ENCODE results near the gene NUTF2. TPM values are rescaled to one million over a fixed set of nuclear protein-coding genes. Genes with fewer than 3 reads are reported as not detected.
A peak's percentile ranks its signal among the peaks of the same experiment; 100 is the strongest.

NUTF2 gene
- total and polyA plus RNA-seq, 7 experiments from 2014 or later, result 34.7 to 125 (median 41.3) TPM

GRCh38 chr16:67804853-67805542, 41.7 kb upstream of the NUTF2 start:
- H3K36me3 ChIP-seq (ENCODE audit: control insufficient read depth in 2 of 3, insufficient read depth in 3 of 3, low read length in 3 of 3), result peaks cover 0 to 15% (median 0%) of the 10 kb centered on the region in 3 experiments
- no peak for ATAC-seq
- Mint-ChIP-seq H3K4me1 (peaks cover 28 to 65% (median 58%) of the 10 kb centered on the region in 7 donors), H3K36me3 (peaks cover 0 to 40% (median 6%) of the 10 kb centered on the region in 5 donors), H3K4me3 (peak overlapping the region; percentile 75 to 97 (median 94)), H3K27me3 (no peaks in the 10 kb centered on the region), H3K9me3 (no peaks in the 10 kb centered on the region), H3K27ac (peak overlapping the region; percentile 21 to 96 (median 81))
- H3K27ac ChIP-seq (ENCODE audit: low read depth, low read length), result peak overlapping the region; percentile 89
- H3K4me3 ChIP-seq (ENCODE audit: low read length), result peak overlapping the region; percentile 88
- no peak for DNase-seq
- POLR2A ChIA-PET, result no interaction called here
- H3K9me3 ChIP-seq (ENCODE audit: control insufficient read depth in 2 of 3, low read length in 3 of 3), result no peaks in the 10 kb centered on the region
- peaks cover 37 to 50% of the 10 kb centered on the region in 2 donors for H3K4me1 ChIP-seq (ENCODE audit: control insufficient read depth in 2 of 2, insufficient read depth in 2 of 2, low read length in 2 of 2)
- CTCF ChIA-PET, result interaction anchor here (1.6 kb wide), 1 partner anchor 12 kb away, joined by 4 read pairs; no protein-coding TSS in a partner anchor
- intact Hi-C loops (cut with micrococcal nuclease), result loop anchor here (5.0 to 10.0 kb wide), 3 partner anchors 268 to 1582 kb away; partner anchors contain the start of genes SMPD3 (in 2 of the 2) and TERF2 (in 1 of the 2)
- H3K27me3 ChIP-seq (ENCODE audit: control insufficient read depth in 2 of 2, insufficient read depth in 2 of 2, low read length in 2 of 2), result no peaks in the 10 kb centered on the region

GRCh38 chr16:67805718-67806427, 40.9 kb upstream of the NUTF2 start:
- Mint-ChIP-seq H3K27me3 (no peaks in the 10 kb centered on the region), H3K4me3 (peak overlapping the region; percentile 75 to 97 (median 94)), H3K36me3 (peaks cover 0 to 40% (median 6%) of the 10 kb centered on the region in 5 donors), H3K9me3 (no peaks in the 10 kb centered on the region), H3K27ac (peak overlapping the region; percentile 65 to 97 (median 86)), H3K4me1 (peaks cover 20 to 56% (median 49%) of the 10 kb centered on the region in 7 donors)
- no peaks in the 10 kb centered on the region for H3K27me3 ChIP-seq (ENCODE audit: control insufficient read depth in 2 of 2, insufficient read depth in 2 of 2, low read length in 2 of 2)
- peak overlapping the region; percentile 89 for H3K27ac ChIP-seq (ENCODE audit: low read depth, low read length)
- no peak for ATAC-seq
- no peak for DNase-seq
- peak overlapping the region; percentile 88 for H3K4me3 ChIP-seq (ENCODE audit: low read length)
- peaks cover 36 to 50% of the 10 kb centered on the region in 2 donors for H3K4me1 ChIP-seq (ENCODE audit: control insufficient read depth in 2 of 2, insufficient read depth in 2 of 2, low read length in 2 of 2)
- H3K9me3 ChIP-seq (ENCODE audit: control insufficient read depth in 2 of 3, low read length in 3 of 3), result no peaks in the 10 kb centered on the region
- intact Hi-C loops (cut with micrococcal nuclease), result loop anchor here (1.0 to 10.0 kb wide), 23 partner anchors 10 to 1581 kb away; partner anchors contain the start of genes ACD (in 2 of the 2), ATP6V0D1 (in 2 of the 2), CTCF (in 2 of the 2) and GFOD2 (in 2 of the 2)
- ChIA-PET POLR2A (interaction anchor here (0.7 to 1.9 kb wide), 20 partner anchors 10 to 322 kb away, joined by 3 to 15 read pairs (median 5); partner anchors contain the start of genes DPEP2, GFOD2, NUTF2 and PSKH1), CTCF (interaction anchor here (1.3 to 1.9 kb wide), 3 partner anchors 9 to 258 kb away, joined by 4 to 13 read pairs (median 6); no protein-coding TSS in a partner anchor)
- H3K36me3 ChIP-seq (ENCODE audit: control insufficient read depth in 2 of 3, insufficient read depth in 3 of 3, low read length in 3 of 3), result peaks cover 0 to 6% (median 0%) of the 10 kb centered on the region in 3 experiments

GRCh38 chr16:67806428-67807147, 40.1 kb upstream of the NUTF2 start, which contains the start of the genes RANBP10 and TSNAXIP1:
Gene RANBP10, minus strand, starts transcription at chr16:67806560. Its CDS starts 24 bp downstream, at chr16:67806536.
Gene TSNAXIP1, plus strand, starts transcription at chr16:67806889. Its CDS starts 261 bp downstream, at chr16:67807150.
- Histone ChIP-seq H3K36me3 (ENCODE audit: control insufficient read depth in 2 of 3, insufficient read depth in 3 of 3, low read length in 3 of 3) (peaks cover 0 to 4% (median 0%) of the 10 kb centered on the region in 3 experiments), H3K4me3 (ENCODE audit: low read length) (peak within 1 kb of the TSS; percentile 88), H3K27me3 (ENCODE audit: control insufficient read depth in 2 of 2, insufficient read depth in 2 of 2, low read length in 2 of 2) (no peaks in the 10 kb centered on the region), H3K4me1 (ENCODE audit: control insufficient read depth in 2 of 2, insufficient read depth in 2 of 2, low read length in 2 of 2) (peaks cover 29 to 43% of the 10 kb centered on the region in 2 donors), H3K27ac (ENCODE audit: low read depth, low read length) (peak within 1 kb of the TSS; percentile 89), H3K9me3 (ENCODE audit: control insufficient read depth in 2 of 3, low read length in 3 of 3) (no peaks in the 10 kb centered on the region)
- Mint-ChIP-seq H3K27ac (peak within 1 kb of the TSS; percentile 74 to 97 (median 95)), H3K4me1 (peaks cover 13 to 49% (median 42%) of the 10 kb centered on the region in 7 donors), H3K9me3 (no peaks in the 10 kb centered on the region), H3K36me3 (peaks cover 0 to 32% (median 6%) of the 10 kb centered on the region in 5 donors), H3K4me3 (peak within 1 kb of the TSS; percentile 75 to 97 (median 94)), H3K27me3 (peaks cover 0 to under 1% (median 0%) of the 10 kb centered on the region in 5 donors)
- peak; percentile 91 to 99 (median 97) for DNase-seq
- POLR2A ChIA-PET, result interaction anchor here (0.5 to 1.9 kb wide), 23 partner anchors 9 to 504 kb away, joined by 3 to 15 read pairs (median 5); partner anchors contain the start of genes DPEP2, GFOD2, NUTF2 and PRMT7
- CTCF ChIA-PET, result interaction anchor here (1.3 to 1.9 kb wide), 4 partner anchors 9 to 259 kb away, joined by 3 to 13 read pairs (median 5); no protein-coding TSS in a partner anchor
- intact Hi-C loops (cut with micrococcal nuclease), result loop anchor here (1.0 to 10.0 kb wide), 24 partner anchors 10 to 1581 kb away; partner anchors contain the start of genes ACD (in 2 of the 2), ATP6V0D1 (in 2 of the 2), CTCF (in 2 of the 2) and GFOD2 (in 2 of the 2)
- peak; percentile 96 for ATAC-seq

- H3K27ac ChIP-seq (ENCODE audit: low read depth, low read length), result peak overlapping the region; percentile 89
- CTCF ChIA-PET, result interaction anchor here (0.9 to 1.9 kb wide), 5 partner anchors 8 to 259 kb away, joined by 3 to 13 read pairs (median 4); no protein-coding TSS in a partner anchor
- DNase-seq (no peak), ATAC-seq (no peak)
- H3K36me3 Mint-ChIP-seq, result peaks cover 0 to 26% (median 6%) of the 10 kb centered on the region in 5 donors
- peaks cover 7 to 42% (median 36%) of the 10 kb centered on the region in 7 donors for H3K4me1 Mint-ChIP-seq
- peaks cover 0 to 6% (median 0%) of the 10 kb centered on the region in 5 donors for H3K27me3 Mint-ChIP-seq
- no peaks in the 10 kb centered on the region for H3K9me3 Mint-ChIP-seq
- H3K4me1 ChIP-seq (ENCODE audit: control insufficient read depth in 2 of 2, insufficient read depth in 2 of 2, low read length in 2 of 2), result peaks cover 23 to 36% of the 10 kb centered on the region in 2 donors
- POLR2A ChIA-PET, result interaction anchor here (0.5 to 1.9 kb wide), 20 partner anchors 8 to 504 kb away, joined by 3 to 15 read pairs (median 4); partner anchors contain the start of genes DPEP2, GFOD2, NUTF2 and PRMT7
- peak overlapping the region; percentile 74 to 97 (median 95) for H3K27ac Mint-ChIP-seq
- H3K9me3 ChIP-seq (ENCODE audit: control insufficient read depth in 2 of 3, low read length in 3 of 3), result no peaks in the 10 kb centered on the region
- H3K4me3 ChIP-seq (ENCODE audit: low read length), result peak overlapping the region; percentile 88
- no peaks in the 10 kb centered on the region for H3K27me3 ChIP-seq (ENCODE audit: control insufficient read depth in 2 of 2, insufficient read depth in 2 of 2, low read length in 2 of 2)
- intact Hi-C loops (cut with micrococcal nuclease), result loop anchor here (1.0 to 10.0 kb wide), 8 partner anchors 26 to 1580 kb away; partner anchors contain the start of genes SMPD3 (in 2 of the 2), EDC4 (in 1 of the 2), ESRP2 (in 1 of the 2) and PRMT7 (in 1 of the 2)
- H3K36me3 ChIP-seq (ENCODE audit: control insufficient read depth in 2 of 3, insufficient read depth in 3 of 3, low read length in 3 of 3), result peaks cover 0 to 4% (median 0%) of the 10 kb centered on the region in 3 experiments
- H3K4me3 Mint-ChIP-seq, result peak overlapping the region; percentile 75 to 97 (median 94)
These were observed 39.5 kb upstream of the NUTF2 start for GRCh38 chr16:67807148-67807682.

GRCh38 chr16:67811899-67812298, 34.8 kb upstream of the NUTF2 start:
- peaks cover 0 to 16% (median 8%) of the 10 kb centered on the region in 7 donors for H3K4me1 Mint-ChIP-seq
- intact Hi-C loops (cut with micrococcal nuclease), result no loop called here
- H3K9me3 Mint-ChIP-seq, result no peaks in the 10 kb centered on the region
- Histone ChIP-seq H3K4me1 (ENCODE audit: control insufficient read depth in 2 of 2, insufficient read depth in 2 of 2, low read length in 2 of 2) (peaks cover 3 to 7% of the 10 kb centered on the region in 2 donors), H3K36me3 (ENCODE audit: control insufficient read depth in 2 of 3, insufficient read depth in 3 of 3, low read length in 3 of 3) (no peaks in the 10 kb centered on the region), H3K4me3 (ENCODE audit: low read length) (no peak overlapping the region), H3K27ac (ENCODE audit: low read depth, low read length) (no peak overlapping the region), H3K9me3 (ENCODE audit: control insufficient read depth in 2 of 3, low read length in 3 of 3) (no peaks in the 10 kb centered on the region), H3K27me3 (ENCODE audit: control insufficient read depth in 2 of 2, insufficient read depth in 2 of 2, low read length in 2 of 2) (no peaks in the 10 kb centered on the region)
- ATAC-seq (no peak), DNase-seq (no peak)
- peak overlapping the region in 1 of 9 donors; percentile 46 for H3K27ac Mint-ChIP-seq
- peak overlapping the region in 1 of 10 donors; percentile 20 for H3K4me3 Mint-ChIP-seq
- ChIA-PET CTCF (interaction anchor here (0.6 kb wide), 1 partner anchor 101 kb away, joined by 5 read pairs; no protein-coding TSS in a partner anchor), POLR2A (interaction anchor here (0.6 kb wide), 1 partner anchor 96 kb away, joined by 3 read pairs; no protein-coding TSS in a partner anchor)
- no peaks in the 10 kb centered on the region for H3K36me3 Mint-ChIP-seq
- H3K27me3 Mint-ChIP-seq, result peaks cover 0 to 6% (median 0%) of the 10 kb centered on the region in 5 donors

Data from naive thymus-derived CD4-positive, alpha-beta T cell (primary cell).